Uterus (tissue), 2 donors: Measurements from ENCODE around the gene RIC1.

Experiments
- CTCF ChIP-seq, 4 experiments: fragments of 200-600 bp in 2 of 4; fragments of 450-650 bp in 2 of 4; sonication (generic) in 2 of 4; IDR thresholded peaks; one replicate each; pipeline ENCODE4 v1.5.1; 2016 to 2019; ENCODE audit warnings: antibody characterized with exemption in 4 of 4, mild to moderate bottlenecking in 2 of 4, moderate library complexity in 1 of 4
- POLR2A ChIP-seq, 2 donors: fragments of 450-650 bp; IDR thresholded peaks; one replicate each; pipeline ENCODE4 v1.6.1; 2016; ENCODE audit warnings: antibody characterized with exemption in 2 of 2, mild to moderate bottlenecking in 1 of 2, moderate library complexity in 1 of 2

GRCh38 chr9:5628183-5628529, 751 bp upstream of the RIC1 start:
- TF ChIP-seq POLR2A (IDR thresholded peaks at IDR 0.05) = no peak
- TF ChIP-seq CTCF (IDR thresholded peaks at IDR 0.05) = no peak
